BLaER1 treated with 17β-estradiol and CSF1 and Interleukin-3, amounts not matched to agents 10 nM and 100 nM (cell line): ENCODE data around the gene MPRIP.

Experiments
- H3K27ac ChIP-seq, 11 experiments: shearing (Covaris generic); formaldehyde crosslinking; 2 replicates each; pipeline ENCODE4 v1.8.1; 2022
- H3K27me3 ChIP-seq, 11 experiments: shearing (Covaris generic); formaldehyde crosslinking; 2 replicates each; pipeline ENCODE4 v1.8.1; 2022
- H3K36me3 ChIP-seq, 11 experiments: shearing (Covaris generic); formaldehyde crosslinking; 2 replicates each; pipeline ENCODE4 v1.8.1; 2022
- H3K4me1 ChIP-seq, 10 experiments: shearing (Covaris generic); formaldehyde crosslinking; 2 replicates each; pipeline ENCODE4 v1.8.1; 2022
- H3K4me2 ChIP-seq, 11 experiments: shearing (Covaris generic); formaldehyde crosslinking; 2 replicates each; pipeline ENCODE4 v1.8.1; 2022
- H3K4me3 ChIP-seq, 10 experiments: shearing (Covaris generic); formaldehyde crosslinking; 2 replicates each; pipeline ENCODE4 v1.8.1; 2022
- H3K9ac ChIP-seq, 11 experiments: shearing (Covaris generic); formaldehyde crosslinking; 2 replicates each; pipeline ENCODE4 v1.8.1; 2022
- H3K9me3 ChIP-seq, 11 experiments: shearing (Covaris generic); formaldehyde crosslinking; replicated peaks in 1 of 11; 2 replicates each; pipeline ENCODE4 v1.8.1; 2022
- H4K20me1 ChIP-seq, 11 experiments: shearing (Covaris generic); formaldehyde crosslinking; 2 replicates each; pipeline ENCODE4 v1.8.1; 2022
- Cebpa-rat ChIP-seq, 11 experiments: shearing (Covaris generic); IDR thresholded peaks; 2 replicates each; pipeline ENCODE4 v1.8.1; 2022

MPRIP gene

DNA sequence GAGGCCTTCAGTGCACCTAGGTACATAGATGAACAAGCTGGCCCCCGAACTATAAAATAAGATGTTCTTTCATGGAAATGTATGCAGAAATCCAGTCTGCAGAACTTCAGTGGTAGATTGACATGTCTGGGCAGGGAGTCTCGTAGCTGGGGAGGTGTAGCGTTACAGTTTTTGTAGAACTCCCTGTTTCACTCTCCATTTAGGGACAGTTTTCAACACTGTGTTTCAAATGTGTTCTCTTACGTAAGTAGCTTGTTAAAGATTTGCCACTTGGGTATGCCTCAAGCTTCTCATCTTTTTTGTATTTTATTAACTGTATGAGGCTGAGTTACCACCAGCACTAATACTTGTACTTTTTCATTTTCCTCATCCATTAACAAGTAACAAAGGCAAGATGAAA is 117.3 kb downstream of the MPRIP start:
- Histone ChIP-seq H3K9ac (no peak overlapping the region), H3K4me3 (no peak overlapping the region), H4K20me1 (peaks cover 0 to 91% (median 54%) of the 10 kb centered on the region in 11 experiments; a peak in 17 of 22 replicates), H3K4me1 (peaks cover 0 to 34% (median 15%) of the 10 kb centered on the region in 10 experiments; a peak in 14 of 20 replicates), H3K27ac (no peak overlapping the region), H3K36me3 (peaks cover 94 to 100% (median 99%) of the 10 kb centered on the region in 11 experiments), H3K9me3 (no peaks in the 10 kb centered on the region), H3K27me3 (no peaks in the 10 kb centered on the region), H3K4me2 (no peak overlapping the region)
- no peak for TF ChIP-seq Cebpa-rat (IDR thresholded peaks at IDR 0.05)

DNA sequence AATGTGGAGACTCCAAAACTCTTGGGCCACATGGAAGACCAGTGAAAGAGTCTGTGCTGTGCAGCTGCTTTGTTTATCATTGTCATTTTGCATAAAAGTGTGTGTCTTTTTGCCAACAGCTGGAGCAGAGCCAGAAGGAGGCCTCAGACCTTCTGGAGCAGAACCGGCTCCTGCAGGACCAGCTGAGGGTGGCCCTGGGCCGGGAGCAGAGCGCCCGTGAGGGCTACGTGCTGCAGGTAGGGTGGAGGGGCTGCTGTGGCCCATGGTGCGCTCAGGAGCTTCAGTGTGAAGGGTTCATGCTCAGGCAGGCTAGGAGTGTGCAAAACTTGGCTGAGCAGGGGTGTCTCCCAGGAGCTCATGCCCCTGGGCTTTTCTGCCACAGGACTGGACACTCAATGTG is 118.9 kb downstream of the MPRIP start:
- no peaks in the 10 kb centered on the region for H3K9me3 ChIP-seq
- H3K4me1 ChIP-seq: peaks cover 0 to 20% (median under 1%) of the 10 kb centered on the region in 10 experiments; a peak in 9 of 20 replicates
- no peak overlapping the region for H3K4me2 ChIP-seq
- H3K27me3 ChIP-seq: no peaks in the 10 kb centered on the region
- no peak overlapping the region for H3K27ac ChIP-seq
- TF ChIP-seq Cebpa-rat (IDR thresholded peaks at IDR 0.05): no peak
- H3K9ac ChIP-seq: no peak overlapping the region
- peaks cover 92 to 100% (median 99%) of the 10 kb centered on the region in 11 experiments for H3K36me3 ChIP-seq
- H3K4me3 ChIP-seq: no peak overlapping the region
- H4K20me1 ChIP-seq: peaks cover 0 to 91% (median 58%) of the 10 kb centered on the region in 11 experiments; a peak in 16 of 22 replicates

DNA sequence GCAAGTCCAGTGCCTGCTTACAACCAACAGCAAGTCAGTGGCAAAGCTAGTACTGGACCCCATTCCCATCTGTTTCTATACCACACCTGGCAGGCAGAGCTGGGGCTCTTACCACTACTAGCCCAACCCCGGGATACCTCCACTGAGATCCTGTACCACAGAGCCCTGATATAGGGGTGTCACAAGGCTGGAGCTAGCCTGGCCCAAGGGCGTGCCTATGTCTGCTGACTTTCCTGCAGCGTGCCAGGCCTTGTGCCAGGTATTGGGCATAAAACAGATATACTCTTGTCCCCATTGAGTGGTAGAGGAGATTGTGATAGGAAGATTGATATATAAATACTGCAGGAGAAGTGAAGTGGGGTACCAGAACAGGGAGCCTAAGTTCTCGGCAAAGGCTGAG is 119.5 kb downstream of the MPRIP start:
- TF ChIP-seq Cebpa-rat (IDR thresholded peaks at IDR 0.05): no peak
- Histone ChIP-seq H3K36me3 (peaks cover 92 to 100% (median 99%) of the 10 kb centered on the region in 11 experiments), H3K9ac (no peak overlapping the region), H3K4me3 (no peak overlapping the region), H3K9me3 (no peaks in the 10 kb centered on the region), H3K27ac (no peak overlapping the region), H3K4me1 (peaks cover 0 to 14% (median 0%) of the 10 kb centered on the region in 10 experiments; a peak in 4 of 20 replicates), H3K4me2 (no peak overlapping the region), H4K20me1 (peaks cover 0 to 91% (median 58%) of the 10 kb centered on the region in 11 experiments; a peak in 15 of 22 replicates), H3K27me3 (no peaks in the 10 kb centered on the region)

DNA sequence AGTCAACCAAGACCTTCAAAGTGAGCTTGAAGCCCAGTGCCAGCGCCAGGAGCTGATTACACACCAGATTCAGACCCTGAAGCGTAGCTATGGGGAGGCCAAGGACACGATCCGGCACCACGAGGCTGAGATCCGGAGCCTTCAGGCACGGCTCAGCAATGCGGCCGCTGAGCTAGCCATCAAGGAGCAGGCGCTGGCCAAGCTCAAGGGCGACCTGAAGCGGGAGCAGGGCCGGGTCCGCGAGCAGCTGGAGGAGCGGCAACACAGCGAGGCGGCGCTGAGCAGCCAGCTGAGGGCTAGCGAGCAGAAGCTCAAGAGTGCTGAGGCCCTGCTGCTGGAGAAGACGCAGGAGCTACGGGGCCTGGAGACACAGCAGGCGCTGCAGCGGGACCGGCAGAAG is 121.9 kb downstream of the MPRIP start:
- Histone ChIP-seq H3K4me2 (no peak overlapping the region), H3K27me3 (no peaks in the 10 kb centered on the region), H3K36me3 (peaks cover 96 to 100% (median 100%) of the 10 kb centered on the region in 11 experiments), H3K4me3 (no peak overlapping the region), H3K9me3 (no peaks in the 10 kb centered on the region), H3K27ac (no peak overlapping the region), H4K20me1 (peaks cover 0 to 95% (median 69%) of the 10 kb centered on the region in 11 experiments; a peak in 17 of 22 replicates), H3K9ac (no peak overlapping the region), H3K4me1 (peaks cover 0 to 21% (median 8%) of the 10 kb centered on the region in 10 experiments; a peak in 10 of 20 replicates)
- no peak for TF ChIP-seq Cebpa-rat (IDR thresholded peaks at IDR 0.05)

DNA sequence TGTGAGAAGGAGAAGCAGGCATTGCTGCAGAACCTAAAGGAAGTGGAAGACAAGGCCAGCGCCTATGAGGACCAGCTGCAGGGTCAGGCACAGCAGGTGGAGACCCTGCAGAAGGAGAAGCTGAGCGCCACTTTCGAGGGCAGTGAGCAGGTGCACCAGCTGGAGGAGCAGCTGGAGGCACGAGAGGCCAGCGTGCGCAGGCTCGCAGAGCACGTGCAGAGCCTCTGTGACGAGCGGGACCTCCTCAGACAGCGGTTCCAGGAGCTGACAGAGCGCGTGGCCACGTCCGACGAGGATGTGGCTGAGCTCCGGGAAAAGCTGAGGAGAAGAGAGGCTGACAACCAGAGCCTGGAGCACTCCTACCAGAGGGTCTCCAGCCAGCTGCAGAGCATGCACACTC is 122.4 kb downstream of the MPRIP start:
- Histone ChIP-seq H3K27me3 (no peaks in the 10 kb centered on the region), H3K36me3 (peaks cover 90 to 100% (median 100%) of the 10 kb centered on the region in 11 experiments), H3K4me3 (no peak overlapping the region), H4K20me1 (peaks cover 0 to 96% (median 71%) of the 10 kb centered on the region in 11 experiments; a peak in 17 of 22 replicates), H3K9ac (no peak overlapping the region), H3K9me3 (no peaks in the 10 kb centered on the region), H3K4me2 (no peak overlapping the region), H3K27ac (no peak overlapping the region), H3K4me1 (peaks cover 0 to 26% (median 13%) of the 10 kb centered on the region in 10 experiments; a peak in 12 of 20 replicates)
- no peak for TF ChIP-seq Cebpa-rat (IDR thresholded peaks at IDR 0.05)

DNA sequence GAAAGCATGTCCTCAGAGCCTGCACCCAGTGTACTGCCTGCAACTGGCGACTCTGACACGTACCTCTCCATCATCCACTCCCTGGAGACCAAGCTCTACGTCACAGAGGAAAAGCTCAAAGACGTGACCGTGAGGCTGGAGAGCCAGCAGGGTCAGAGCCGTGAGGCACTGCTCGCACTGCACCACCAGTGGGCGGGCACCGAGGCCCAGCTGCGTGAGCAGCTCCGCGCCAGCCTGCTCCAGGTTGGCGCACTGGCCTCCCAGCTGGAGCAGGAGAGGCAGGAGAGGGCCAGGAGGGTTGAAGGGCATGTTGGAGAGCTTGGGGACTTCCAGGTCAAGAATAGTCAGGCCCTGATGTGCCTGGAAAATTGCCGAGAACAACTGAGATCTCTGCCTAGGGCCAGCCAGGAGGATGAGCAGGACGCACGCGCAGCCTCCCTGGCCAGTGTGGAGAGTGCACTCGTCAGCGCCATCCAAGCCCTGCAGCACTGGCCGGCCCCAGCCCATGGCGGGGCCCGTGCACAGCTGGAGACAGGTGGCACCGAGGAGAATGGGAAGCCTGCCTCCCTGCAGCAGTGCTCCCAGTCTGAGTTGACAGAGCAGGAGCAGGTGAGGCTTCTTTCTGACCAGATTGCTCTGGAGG is 123.5 kb downstream of the MPRIP start:
- Histone ChIP-seq H3K27me3 (no peaks in the 10 kb centered on the region), H3K36me3 (peaks cover 80 to 100% (median 97%) of the 10 kb centered on the region in 11 experiments), H4K20me1 (peaks cover 0 to 96% (median 69%) of the 10 kb centered on the region in 11 experiments; a peak in 17 of 22 replicates), H3K27ac (no peak overlapping the region), H3K4me1 (peaks cover 2 to 38% (median 22%) of the 10 kb centered on the region in 10 experiments; a peak in 17 of 20 replicates), H3K9me3 (no peaks in the 10 kb centered on the region), H3K4me3 (no peak overlapping the region), H3K9ac (no peak overlapping the region), H3K4me2 (no peak overlapping the region)
- TF ChIP-seq Cebpa-rat (IDR thresholded peaks at IDR 0.05): no peak

DNA sequence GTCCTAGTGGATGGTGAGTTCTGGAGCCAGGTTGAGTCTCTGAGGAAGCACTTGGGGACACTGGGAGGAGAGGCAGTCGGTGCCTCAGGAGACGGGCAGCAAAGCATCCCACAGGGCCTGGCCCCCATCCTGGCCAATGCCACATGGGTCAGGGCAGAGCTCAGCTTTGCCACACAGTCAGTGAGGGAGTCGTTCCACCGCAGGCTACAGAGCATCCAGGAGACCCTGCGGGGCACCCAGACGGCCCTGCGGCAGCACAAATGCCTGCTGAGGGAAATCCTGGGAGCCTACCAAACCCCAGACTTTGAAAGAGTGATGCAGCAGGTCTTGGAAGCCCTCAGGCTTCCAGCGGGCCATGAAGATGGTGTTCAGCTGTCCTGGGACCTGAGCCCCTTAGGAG is 124.2 kb downstream of the MPRIP start:
- peaks cover 6 to 44% (median 28%) of the 10 kb centered on the region in 10 experiments; a peak in 17 of 20 replicates for H3K4me1 ChIP-seq
- no peak for TF ChIP-seq Cebpa-rat (IDR thresholded peaks at IDR 0.05)
- peaks cover 73 to 100% (median 97%) of the 10 kb centered on the region in 11 experiments for H3K36me3 ChIP-seq
- no peak overlapping the region for H3K27ac ChIP-seq
- H3K4me3 ChIP-seq: no peak overlapping the region
- no peaks in the 10 kb centered on the region for H3K27me3 ChIP-seq
- peaks cover 0 to 97% (median 63%) of the 10 kb centered on the region in 11 experiments; a peak in 17 of 22 replicates for H4K20me1 ChIP-seq
- no peaks in the 10 kb centered on the region for H3K9me3 ChIP-seq
- H3K9ac ChIP-seq: no peak overlapping the region
- H3K4me2 ChIP-seq: no peak overlapping the region

DNA sequence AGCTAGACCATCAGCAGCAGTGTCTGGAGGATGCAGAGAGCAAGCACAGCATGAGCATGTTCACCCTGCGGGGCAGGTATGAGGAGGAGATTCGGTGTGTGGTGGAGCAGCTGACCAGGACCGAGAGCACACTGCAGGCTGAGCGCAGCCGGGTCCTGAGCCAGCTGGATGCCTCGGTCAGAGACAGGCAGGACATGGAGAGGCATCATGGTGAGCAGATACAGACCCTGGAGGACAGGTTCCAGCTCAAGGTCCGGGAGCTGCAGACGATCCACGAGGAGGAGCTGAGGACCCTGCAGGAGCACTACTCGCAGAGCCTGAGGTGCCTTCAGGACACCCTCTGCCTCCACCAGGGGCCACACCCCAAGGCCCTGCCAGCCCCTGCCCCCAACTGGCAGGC is 125.1 kb downstream of the MPRIP start:
- Histone ChIP-seq H3K9ac (no peak overlapping the region), H4K20me1 (peaks cover 0 to 97% (median 61%) of the 10 kb centered on the region in 11 experiments; a peak in 18 of 22 replicates), H3K4me2 (no peak overlapping the region), H3K4me1 (peaks cover 11 to 53% (median 37%) of the 10 kb centered on the region in 10 experiments), H3K4me3 (no peak overlapping the region), H3K9me3 (no peaks in the 10 kb centered on the region), H3K36me3 (peaks cover 68 to 100% (median 97%) of the 10 kb centered on the region in 11 experiments), H3K27me3 (no peaks in the 10 kb centered on the region), H3K27ac (no peak overlapping the region)
- TF ChIP-seq Cebpa-rat (IDR thresholded peaks at IDR 0.05): no peak

DNA sequence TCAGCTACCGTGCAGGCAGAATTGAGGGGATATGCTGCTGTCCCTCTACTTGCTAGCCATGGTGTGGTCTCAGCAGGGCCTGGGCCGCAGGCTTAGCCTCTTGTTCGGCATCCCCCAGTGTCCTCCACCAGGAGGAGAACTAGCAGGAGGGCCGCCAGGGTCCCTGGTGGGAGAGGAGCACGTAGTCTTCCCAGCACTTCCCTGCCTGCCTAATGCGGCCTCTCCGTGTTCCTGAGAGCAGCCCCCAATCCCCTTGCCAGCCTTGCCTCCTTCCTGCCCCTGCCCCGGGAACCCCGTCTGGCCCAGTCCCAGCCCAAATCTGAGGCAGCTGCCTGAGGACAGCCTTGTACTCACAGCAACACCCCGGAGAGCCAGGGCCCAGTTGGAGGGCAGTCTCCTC is 125.7 kb downstream of the MPRIP start:
- no peak for TF ChIP-seq Cebpa-rat (IDR thresholded peaks at IDR 0.05)
- Histone ChIP-seq H3K36me3 (peaks cover 62 to 99% (median 97%) of the 10 kb centered on the region in 11 experiments), H3K4me1 (peaks cover 17 to 60% (median 44%) of the 10 kb centered on the region in 10 experiments), H3K9ac (no peak overlapping the region; a peak in 1 of 22 replicates), H4K20me1 (peaks cover 0 to 97% (median 62%) of the 10 kb centered on the region in 11 experiments; a peak in 18 of 22 replicates), H3K4me3 (no peak overlapping the region), H3K9me3 (no peaks in the 10 kb centered on the region), H3K27me3 (no peaks in the 10 kb centered on the region), H3K27ac (no peak overlapping the region), H3K4me2 (no peak overlapping the region)
